ENCODE results near the gene TOP3A.

- TF ChIP-seq CTCF (IDR thresholded peaks at IDR 0.05; ENCODE audit: low read depth, low read length, poor library complexity, severe bottlenecking) (no peak), EZH2phosphoT487 (IDR thresholded peaks at IDR 0.05; ENCODE audit: borderline replicate concordance, low read length) (no peak)
Observed at GRCh38 chr17:18331879-18332278, 17.1 kb upstream of the TOP3A start.
